Panc1 (cell line): ENCODE measurements around the gene BCAP29.

Source experiments
- POLR2AphosphoS5 ChIP-seq: IDR thresholded peaks from 2 replicates; pipeline ENCODE4 v1.6.1; 2012; ENCODE audit warnings: mild to moderate bottlenecking, low read depth, low read length, moderate library complexity
- REST ChIP-seq, 2 experiments: IDR thresholded peaks; 2 replicates each; pipeline ENCODE4 v1.6.1; 2011 to 2012; ENCODE audit warnings: low read depth in 2 of 2, control low read depth in 1 of 2, low read length in 1 of 2, mild to moderate bottlenecking in 1 of 2, moderate library complexity in 1 of 2; ENCODE audit not compliant: insufficient read depth in 1 of 2
- SIN3A ChIP-seq: IDR thresholded peaks from 2 replicates; pipeline ENCODE4 v1.6.1; 2012; ENCODE audit warnings: low read depth, mild to moderate bottlenecking, low read length, moderate library complexity, borderline replicate concordance; ENCODE audit not compliant: insufficient read depth
- TF ChIP-seq, protein P1 (sequence below): fragments of 450-650 bp; IDR thresholded peaks from 2 replicates; pipeline ENCODE4 v1.5.1; 2017; ENCODE audit warnings: mild to moderate bottlenecking

- TF ChIP-seq, protein P1, sequence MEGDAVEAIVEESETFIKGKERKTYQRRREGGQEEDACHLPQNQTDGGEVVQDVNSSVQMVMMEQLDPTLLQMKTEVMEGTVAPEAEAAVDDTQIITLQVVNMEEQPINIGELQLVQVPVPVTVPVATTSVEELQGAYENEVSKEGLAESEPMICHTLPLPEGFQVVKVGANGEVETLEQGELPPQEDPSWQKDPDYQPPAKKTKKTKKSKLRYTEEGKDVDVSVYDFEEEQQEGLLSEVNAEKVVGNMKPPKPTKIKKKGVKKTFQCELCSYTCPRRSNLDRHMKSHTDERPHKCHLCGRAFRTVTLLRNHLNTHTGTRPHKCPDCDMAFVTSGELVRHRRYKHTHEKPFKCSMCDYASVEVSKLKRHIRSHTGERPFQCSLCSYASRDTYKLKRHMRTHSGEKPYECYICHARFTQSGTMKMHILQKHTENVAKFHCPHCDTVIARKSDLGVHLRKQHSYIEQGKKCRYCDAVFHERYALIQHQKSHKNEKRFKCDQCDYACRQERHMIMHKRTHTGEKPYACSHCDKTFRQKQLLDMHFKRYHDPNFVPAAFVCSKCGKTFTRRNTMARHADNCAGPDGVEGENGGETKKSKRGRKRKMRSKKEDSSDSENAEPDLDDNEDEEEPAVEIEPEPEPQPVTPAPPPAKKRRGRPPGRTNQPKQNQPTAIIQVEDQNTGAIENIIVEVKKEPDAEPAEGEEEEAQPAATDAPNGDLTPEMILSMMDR, result no peak
- TF ChIP-seq SIN3A (no peak), POLR2AphosphoS5 (no peak), REST (IDR thresholded peaks at IDR 0.05; ENCODE audit: insufficient read depth in 1 of 2, low read depth in 2 of 2, low read length in 1 of 2) (no peak)
Observed at GRCh38 chr7:107570298-107570697, 9.7 kb upstream of the BCAP29 start.
